Measurements from ENCODE around the gene MKI67.

The MKI67 gene

GRCh38 chr10:128065881-128066534, 60.2 kb downstream of the MKI67 start:
- no peak for DNase-seq (ENCODE audit: low read depth in 2 of 2)

- DNase-seq (ENCODE audit: low read depth in 2 of 2), result no peak
Observed at GRCh38 chr10:128064970-128065580, 61.1 kb downstream of the MKI67 start.

DNA sequence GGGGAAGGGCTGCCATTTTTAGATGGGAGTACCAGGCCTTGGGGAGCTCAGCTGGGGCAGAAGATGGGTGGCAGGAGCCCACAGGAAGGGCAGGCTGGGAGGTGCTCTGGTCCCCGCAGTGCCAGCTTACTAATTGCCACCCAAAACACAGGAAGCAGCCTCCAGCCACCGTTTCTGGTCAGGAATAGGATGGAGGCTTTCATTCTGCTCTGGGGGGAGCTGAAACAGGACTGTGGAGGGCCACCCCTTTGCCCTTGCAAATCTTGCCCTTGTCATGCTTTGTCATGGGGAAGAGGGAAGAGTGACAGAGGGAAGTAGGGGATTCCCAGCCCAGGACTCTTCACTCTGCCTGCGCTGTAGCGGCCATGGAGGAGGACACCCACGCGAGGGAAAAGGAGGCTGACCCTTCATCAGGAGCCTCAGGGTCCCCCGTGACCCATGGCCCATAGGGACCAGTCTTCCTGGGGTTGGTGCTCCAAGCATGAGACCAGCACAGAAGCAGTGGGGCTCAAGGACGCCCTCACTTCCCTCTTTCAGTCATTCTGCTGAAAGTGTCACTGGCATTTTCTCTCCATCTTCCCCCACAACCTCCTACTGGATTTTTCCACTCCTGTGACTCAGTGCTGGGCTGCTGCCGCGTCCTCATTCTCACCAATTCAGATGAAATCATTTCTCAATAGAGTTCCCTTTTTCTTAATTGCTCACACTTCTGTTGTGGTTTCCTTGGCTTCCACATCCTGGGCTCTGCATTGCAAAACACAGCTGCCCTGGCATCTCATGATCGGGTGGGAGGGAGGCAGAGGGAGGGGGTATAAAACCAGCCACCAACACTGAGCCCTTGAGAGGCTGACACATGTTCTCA, 61.9 kb downstream of the MKI67 start:
- DNase-seq (ENCODE audit: low read depth in 2 of 2), result peak; percentile 74 to 76

- DNase-seq (ENCODE audit: low read depth in 2 of 2), result peak in 1 of 2 donors; percentile 34
Observed at GRCh38 chr10:128063736-128064107, 62.5 kb downstream of the MKI67 start.

DNA sequence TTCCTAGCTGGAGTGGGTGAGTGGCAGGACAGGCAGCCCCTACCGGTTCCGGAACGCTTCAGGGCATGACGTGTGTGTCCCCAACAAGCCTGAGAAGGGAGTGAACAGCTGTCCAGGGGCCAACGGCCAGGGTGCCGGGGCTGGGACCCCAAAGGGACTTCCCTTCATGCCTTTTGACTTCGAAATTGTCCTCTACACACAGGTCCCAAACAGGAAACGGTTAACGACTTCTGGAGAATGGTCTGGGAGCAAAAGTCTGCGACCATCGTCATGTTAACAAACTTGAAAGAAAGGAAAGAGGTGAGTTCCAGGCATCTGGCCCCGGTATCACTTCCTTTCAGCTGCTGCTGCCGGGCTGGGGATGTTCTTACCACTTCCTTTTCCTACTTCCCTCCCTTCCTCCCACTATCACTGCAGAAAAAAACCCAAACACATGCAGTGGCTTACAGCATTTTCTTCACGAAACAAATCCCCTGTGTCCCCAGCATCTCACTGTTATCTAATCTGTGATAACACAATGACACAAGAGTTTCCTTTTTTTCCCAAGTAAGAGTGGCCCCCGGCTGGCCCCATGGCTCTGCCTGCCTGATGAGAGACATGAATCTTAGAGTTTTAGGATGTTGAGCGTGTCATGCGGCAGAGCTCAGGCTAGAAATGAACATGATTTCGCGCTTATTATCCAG, 63.2 kb downstream of the MKI67 start:
- DNase-seq (ENCODE audit: low read depth in 2 of 2), result peak; percentile 34 to 40

DNA sequence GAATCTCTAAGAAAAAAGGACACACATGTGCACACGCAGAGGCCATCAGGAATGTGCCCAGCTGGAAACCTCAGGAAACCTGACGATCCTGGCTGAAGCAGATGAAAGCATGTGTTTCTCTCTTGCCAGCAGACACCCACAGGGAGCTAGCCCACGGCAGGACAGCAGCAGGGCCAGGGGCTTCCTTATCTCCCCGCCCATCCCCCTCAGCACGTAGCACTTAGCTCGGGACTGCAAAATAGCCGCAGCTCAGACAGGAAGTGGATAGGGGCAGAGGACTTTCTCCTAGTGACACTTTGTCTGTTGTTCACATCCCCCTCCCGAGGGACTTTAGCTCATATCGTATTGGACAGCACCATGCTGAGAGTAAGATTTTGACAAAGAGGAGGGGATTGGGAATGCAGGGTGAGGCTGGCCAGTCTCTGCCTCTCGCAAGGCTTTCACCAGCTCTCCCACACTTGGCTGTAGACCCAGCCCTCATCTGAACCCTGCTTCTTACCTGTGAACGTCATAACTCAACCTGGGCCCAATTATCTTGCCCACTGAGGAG, 63.8 kb downstream of the MKI67 start:
- no peak for DNase-seq (ENCODE audit: low read depth in 2 of 2)

- no peak for DNase-seq (ENCODE audit: low read depth in 2 of 2)
Observed at GRCh38 chr10:128061306-128062300, 64.6 kb downstream of the MKI67 start.

- DNase-seq (ENCODE audit: low read depth in 2 of 2), result no peak
Observed at GRCh38 chr10:128060341-128061250, 65.6 kb downstream of the MKI67 start.

- DNase-seq (ENCODE audit: low read depth in 2 of 2), result no peak
Observed at GRCh38 chr10:128059982-128060293, 66.3 kb downstream of the MKI67 start.

DNA sequence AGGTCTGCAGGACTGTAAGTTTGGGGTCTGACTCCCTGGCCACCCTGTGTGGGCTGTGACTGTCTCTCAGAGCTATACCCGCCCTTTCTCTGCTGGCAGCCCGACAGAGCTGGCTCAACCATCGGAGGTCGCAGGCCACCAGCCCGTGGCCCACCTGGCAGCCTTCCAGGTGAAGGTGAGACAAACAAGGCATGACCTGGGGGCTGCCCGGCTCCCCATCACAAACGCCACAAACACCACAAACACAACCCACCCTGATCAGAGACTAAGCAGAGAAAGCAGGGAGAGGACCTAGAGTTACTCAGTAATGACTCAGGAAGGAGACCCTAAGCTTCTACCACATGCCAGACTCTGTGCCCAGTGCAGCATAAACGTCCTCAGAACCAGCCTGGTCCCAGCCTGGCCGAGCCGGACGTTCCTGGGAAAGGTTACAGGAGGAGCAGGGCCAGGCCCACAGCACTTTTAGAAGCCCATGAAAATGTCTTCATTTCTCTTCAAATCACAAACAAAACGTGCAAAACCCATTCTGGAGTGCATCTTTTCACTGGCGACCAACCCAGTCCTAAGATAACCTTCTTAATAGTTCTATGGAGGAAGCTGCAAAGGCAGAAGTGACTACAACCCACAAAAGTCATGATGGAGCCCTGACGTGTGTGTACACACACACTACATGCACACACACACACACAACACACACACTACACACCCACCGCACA, 66.8 kb downstream of the MKI67 start:
- DNase-seq (ENCODE audit: low read depth in 2 of 2), result no peak

GRCh38 chr10:128058750-128059134, 67.5 kb downstream of the MKI67 start:
- no peak for DNase-seq (ENCODE audit: low read depth in 2 of 2)

DNA sequence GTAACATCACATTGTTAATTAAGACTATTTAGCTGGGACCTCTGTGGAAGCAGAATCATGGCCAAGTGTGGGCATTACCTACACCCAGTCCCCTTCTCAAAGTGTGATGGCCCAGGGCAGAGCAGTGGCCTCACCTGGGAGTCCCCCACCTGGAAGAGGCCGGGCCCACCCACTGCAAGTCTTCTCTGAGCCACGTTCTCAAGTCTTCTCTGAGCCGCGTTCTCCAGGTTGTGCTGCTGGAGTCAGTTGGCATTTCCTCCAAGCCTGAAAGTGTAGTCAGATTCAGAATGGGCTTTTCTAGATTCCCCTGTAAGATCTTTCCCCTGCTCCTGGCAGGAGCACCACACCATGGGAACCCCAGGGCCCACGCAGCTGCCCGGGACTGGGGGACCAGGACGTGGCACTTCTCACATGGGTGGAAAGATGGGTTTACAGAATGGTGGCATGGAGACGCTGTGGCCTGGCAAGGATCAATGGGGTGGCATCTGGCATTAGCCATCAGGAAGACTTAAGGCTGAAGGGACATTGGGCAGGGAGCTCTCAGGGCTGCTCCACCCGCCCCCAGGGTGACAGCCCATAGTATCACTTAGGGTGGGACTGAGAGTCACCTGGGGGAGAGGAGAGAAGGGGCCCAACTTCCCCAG, 68.0 kb downstream of the MKI67 start:
- no peak for DNase-seq (ENCODE audit: low read depth in 2 of 2)

DNA sequence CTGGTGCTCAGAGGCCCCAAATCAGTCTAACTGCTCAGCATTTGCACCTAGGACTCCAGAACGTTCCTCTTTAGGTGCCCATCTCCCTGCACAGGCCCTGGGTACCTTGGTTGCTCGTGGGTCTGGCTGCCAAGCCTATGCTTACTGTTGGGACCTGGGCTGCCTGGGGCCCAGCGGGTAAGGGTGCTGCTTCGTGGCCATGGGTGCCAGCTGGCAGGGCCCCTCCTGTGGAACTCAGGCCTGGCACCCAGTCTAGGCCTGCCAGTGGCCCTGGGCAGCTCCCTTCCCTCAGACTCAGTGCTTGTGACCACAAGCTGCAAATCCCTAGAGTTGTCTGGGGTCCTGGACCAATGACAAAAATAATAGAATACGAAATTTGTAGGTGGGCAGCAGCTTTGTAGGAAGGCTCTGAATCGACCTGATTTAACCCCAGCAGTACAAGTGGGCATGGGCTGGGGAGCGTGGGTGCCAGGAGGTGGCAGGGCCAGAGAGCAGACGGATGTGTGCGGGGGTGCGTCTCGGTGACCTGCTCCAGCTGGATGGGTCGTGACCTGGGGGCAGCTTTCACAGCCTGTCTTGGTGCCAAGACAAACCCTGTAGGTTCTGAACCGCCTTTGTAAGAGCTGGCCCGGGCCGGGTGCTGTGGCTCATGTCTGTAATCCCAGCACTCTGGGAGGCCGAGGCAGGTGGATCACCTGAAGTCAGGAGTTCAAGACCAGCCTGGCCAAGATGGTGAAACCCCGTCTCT, 69.7 kb downstream of the MKI67 start:
- no peak for DNase-seq (ENCODE audit: low read depth in 2 of 2)

DNA sequence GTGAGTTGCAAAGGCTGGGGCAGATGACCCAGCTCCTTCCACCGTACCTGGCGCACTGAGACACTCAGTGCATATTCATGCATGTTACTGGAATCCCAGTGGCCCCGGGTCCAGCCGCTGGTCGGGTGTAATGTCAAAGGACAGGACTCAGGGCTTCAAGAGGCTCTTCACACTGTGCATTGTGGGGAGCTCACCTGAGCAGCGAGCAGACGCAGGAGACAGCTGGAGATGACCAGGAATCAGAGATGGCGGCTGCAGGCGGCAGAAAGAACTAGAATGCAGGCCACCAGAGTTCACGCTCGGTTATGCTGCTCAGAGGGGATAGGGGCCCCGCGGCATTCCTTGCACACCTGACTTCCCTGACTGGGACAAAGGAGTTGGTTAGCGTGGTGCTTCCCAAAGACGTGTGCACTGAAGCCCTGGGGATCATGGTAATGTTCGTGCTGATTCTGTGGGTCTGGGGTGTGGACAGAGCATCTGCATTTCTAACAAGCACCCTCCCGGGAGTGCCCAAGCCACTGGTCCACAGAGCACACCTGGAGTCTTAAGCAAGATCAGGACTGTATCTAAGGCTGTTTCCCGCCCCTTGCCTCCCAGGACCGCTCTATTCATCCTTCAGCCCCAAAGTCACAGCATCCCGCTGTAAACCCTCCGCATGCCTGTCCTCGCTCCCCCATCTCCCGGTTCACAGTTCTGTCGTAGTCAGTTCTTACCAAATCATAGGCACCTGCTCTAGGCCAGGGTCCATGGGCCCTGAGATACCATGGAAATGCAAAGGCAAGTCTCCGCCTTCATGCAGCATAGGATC, 71.0 kb downstream of the MKI67 start:
- no peak for DNase-seq (ENCODE audit: low read depth in 2 of 2)

- no peak for DNase-seq (ENCODE audit: low read depth in 2 of 2)
Observed at GRCh38 chr10:128054163-128054970, 71.9 kb downstream of the MKI67 start.

GRCh38 chr10:128053356-128053755, 72.9 kb downstream of the MKI67 start:
- no peak for DNase-seq (ENCODE audit: low read depth in 2 of 2)

Measured in stimulated activated CD8-positive, alpha-beta memory T cell treated with anti-CD3 and anti-CD28 coated beads, Interleukin-15, amount 100 ng/mL, for 48 hours (primary cell).